ENCODE results near the gene NUP93.
A peak's percentile ranks its signal among the peaks of the same experiment; 100 is the strongest.

Gene NUP93

GRCh38 chr16:56824804-56825203, 94.9 kb downstream of the NUP93 start:
- DNase-seq, result no peak

- no peak for DNase-seq
Observed at GRCh38 chr16:56825826-56826225, 95.9 kb downstream of the NUP93 start.

- no peak for DNase-seq
Observed at GRCh38 chr16:56828647-56829046, 98.7 kb downstream of the NUP93 start.

GRCh38 chr16:56830669-56831068, 100.7 kb downstream of the NUP93 start:
- DNase-seq, result no peak

GRCh38 chr16:56832768-56833167, 102.8 kb downstream of the NUP93 start:
- no peak for DNase-seq

- DNase-seq, result no peak
Observed at GRCh38 chr16:56833243-56833970, 103.5 kb downstream of the NUP93 start.

GRCh38 chr16:56835320-56835719, 105.4 kb downstream of the NUP93 start:
- no peak for DNase-seq

GRCh38 chr16:56836410-56837230, 106.7 kb downstream of the NUP93 start:
- DNase-seq, result peak; percentile 12

GRCh38 chr16:56838622-56839337, 108.9 kb downstream of the NUP93 start:
- DNase-seq, result no peak

- no peak for DNase-seq
Observed at GRCh38 chr16:56841233-56841632, 111.3 kb downstream of the NUP93 start.

- no peak for DNase-seq
Observed at GRCh38 chr16:56841659-56842058, 111.7 kb downstream of the NUP93 start.

GRCh38 chr16:56842133-56842532, 112.2 kb downstream of the NUP93 start:
- DNase-seq, result no peak

GRCh38 chr16:56844056-56844455, 114.1 kb downstream of the NUP93 start:
- DNase-seq, result no peak

- DNase-seq, result no peak
Observed at GRCh38 chr16:56847173-56847910, 117.4 kb downstream of the NUP93 start.

- DNase-seq, result no peak
Observed at GRCh38 chr16:56848029-56848936, 118.4 kb downstream of the NUP93 start.

- DNase-seq, result no peak
Observed at GRCh38 chr16:56848955-56849689, 119.2 kb downstream of the NUP93 start.

- DNase-seq, result no peak
Observed at GRCh38 chr16:56849690-56850680, 120.1 kb downstream of the NUP93 start.

GRCh38 chr16:56851671-56852400, 121.9 kb downstream of the NUP93 start:
- no peak for DNase-seq

GRCh38 chr16:56852401-56852730, 122.4 kb downstream of the NUP93 start:
- no peak for DNase-seq

Data from hematopoietic multipotent progenitor cell treated with erythropoietin and hydrocortisone succinate and interleukin-3 and kit ligand, for 8 days (in vitro differentiated cells).